ENCODE data around the gene COL6A3.

COL6A3 gene

DNA sequence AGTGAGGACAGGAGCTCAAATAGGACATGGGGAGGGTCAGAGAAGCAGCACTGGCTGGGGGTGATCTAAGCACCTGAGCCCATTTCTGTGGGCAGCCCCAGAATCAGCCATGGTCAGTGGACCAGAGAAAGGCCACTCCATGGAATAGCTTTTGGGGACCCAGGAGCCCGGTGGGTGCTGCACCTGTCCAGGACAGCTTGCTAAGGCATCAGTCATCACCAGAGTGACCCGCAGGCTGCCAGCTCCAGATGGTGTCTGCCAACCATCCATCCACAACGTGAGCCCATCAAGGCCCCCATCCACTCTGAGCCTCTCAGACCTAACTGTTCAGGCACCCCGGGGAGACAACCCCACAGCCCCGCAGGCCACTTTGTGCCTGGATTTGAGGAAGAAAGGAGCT lies 23.6 kb upstream of the COL6A3 start:
- no peak overlapping the region for H3K4me3 ChIP-seq (ENCODE audit: low read length)
- H3K9ac ChIP-seq (ENCODE audit: low read depth, low read length) = peak overlapping the region; percentile 21
- peaks cover 80% of the 10 kb centered on the region for H3K4me1 ChIP-seq (ENCODE audit: control insufficient read depth, insufficient read depth, low read length)
- H3K9me3 ChIP-seq (replicated peaks; ENCODE audit: low read length) = no peaks in the 10 kb centered on the region
- no peaks in the 10 kb centered on the region for H3K36me3 ChIP-seq (ENCODE audit: insufficient read depth, low read length)
- H3K4me2 ChIP-seq (ENCODE audit: low read length) = no peak overlapping the region
- no peaks in the 10 kb centered on the region for H3K27me3 ChIP-seq (ENCODE audit: control insufficient read depth, insufficient read depth, low read length)

DNA sequence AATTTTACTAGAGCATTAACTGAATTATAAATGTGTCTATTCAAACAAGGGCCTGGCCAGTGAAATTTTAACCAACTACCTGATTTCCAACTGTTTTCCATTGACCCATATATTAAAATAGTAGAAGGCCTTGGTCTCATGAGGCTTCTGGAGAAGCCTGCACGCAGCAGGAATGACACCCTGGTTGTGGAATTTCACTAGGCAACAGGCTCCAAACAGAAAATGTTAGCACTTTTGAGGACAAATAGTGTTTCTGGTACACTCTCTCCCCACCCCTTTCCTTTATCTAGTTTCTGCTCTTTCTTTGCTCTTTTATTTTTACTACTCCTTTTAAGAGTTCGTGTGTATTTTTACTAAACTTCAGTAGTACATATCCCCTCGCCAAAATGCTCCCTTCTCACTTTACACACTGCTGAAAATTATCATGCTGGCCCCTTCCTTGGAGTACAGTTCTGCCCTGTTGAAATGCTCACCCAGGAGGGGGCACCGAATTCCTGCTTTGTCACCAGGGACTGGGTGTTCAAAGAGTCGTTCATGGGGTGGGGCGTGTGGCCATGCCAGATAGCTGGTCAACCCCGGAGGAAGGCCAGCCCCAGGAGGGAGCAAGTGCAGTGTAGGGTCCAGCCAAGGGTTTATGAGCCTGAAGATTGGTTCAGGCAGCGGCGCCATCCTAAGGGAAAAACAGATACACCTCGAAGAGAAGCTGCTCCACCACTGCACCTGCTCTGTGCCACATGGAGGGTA lies 22.1 kb upstream of the COL6A3 start:
- H3K9ac ChIP-seq (ENCODE audit: low read depth, low read length) = peak overlapping the region; percentile 91
- H3K27me3 ChIP-seq (ENCODE audit: control insufficient read depth, insufficient read depth, low read length) = no peaks in the 10 kb centered on the region
- peaks cover 76% of the 10 kb centered on the region for H3K4me1 ChIP-seq (ENCODE audit: control insufficient read depth, insufficient read depth, low read length)
- H3K4me2 ChIP-seq (ENCODE audit: low read length) = peak overlapping the region; percentile 80
- no peaks in the 10 kb centered on the region for H3K36me3 ChIP-seq (ENCODE audit: insufficient read depth, low read length)
- H3K4me3 ChIP-seq (ENCODE audit: low read length) = no peak overlapping the region
- H3K9me3 ChIP-seq (replicated peaks; ENCODE audit: low read length) = no peaks in the 10 kb centered on the region

DNA sequence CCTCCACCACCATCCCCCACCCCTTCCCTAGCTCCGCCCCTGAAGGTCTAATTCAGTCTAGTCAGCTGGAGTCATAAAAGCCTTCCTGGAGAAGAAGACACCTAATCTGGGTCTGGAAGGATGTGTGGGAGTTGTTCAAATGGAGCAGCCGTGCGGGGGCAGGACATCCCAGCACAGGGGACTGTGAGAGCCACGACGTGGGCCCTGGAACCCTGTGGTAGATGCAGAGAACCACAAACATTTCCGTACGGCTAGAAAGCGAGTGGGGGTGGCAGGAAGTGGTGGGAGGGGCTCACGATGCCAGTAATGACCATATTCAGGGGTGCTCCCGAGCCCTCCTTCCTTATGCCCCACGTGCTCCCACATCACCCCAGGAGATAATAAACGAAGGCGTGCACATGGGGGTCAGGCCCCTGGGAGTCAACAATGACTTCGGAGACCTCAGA lies 20.9 kb upstream of the COL6A3 start:
- H3K4me2 ChIP-seq (ENCODE audit: low read length) = peak overlapping the region; percentile 80
- peak overlapping the region; percentile 63 for H3K4me3 ChIP-seq (ENCODE audit: low read length)
- H3K36me3 ChIP-seq (ENCODE audit: insufficient read depth, low read length) = peaks cover 4% of the 10 kb centered on the region
- peak overlapping the region; percentile 91 for H3K9ac ChIP-seq (ENCODE audit: low read depth, low read length)
- H3K27me3 ChIP-seq (ENCODE audit: control insufficient read depth, insufficient read depth, low read length) = no peaks in the 10 kb centered on the region
- H3K4me1 ChIP-seq (ENCODE audit: control insufficient read depth, insufficient read depth, low read length) = peaks cover 77% of the 10 kb centered on the region
- no peaks in the 10 kb centered on the region for H3K9me3 ChIP-seq (replicated peaks; ENCODE audit: low read length)

DNA sequence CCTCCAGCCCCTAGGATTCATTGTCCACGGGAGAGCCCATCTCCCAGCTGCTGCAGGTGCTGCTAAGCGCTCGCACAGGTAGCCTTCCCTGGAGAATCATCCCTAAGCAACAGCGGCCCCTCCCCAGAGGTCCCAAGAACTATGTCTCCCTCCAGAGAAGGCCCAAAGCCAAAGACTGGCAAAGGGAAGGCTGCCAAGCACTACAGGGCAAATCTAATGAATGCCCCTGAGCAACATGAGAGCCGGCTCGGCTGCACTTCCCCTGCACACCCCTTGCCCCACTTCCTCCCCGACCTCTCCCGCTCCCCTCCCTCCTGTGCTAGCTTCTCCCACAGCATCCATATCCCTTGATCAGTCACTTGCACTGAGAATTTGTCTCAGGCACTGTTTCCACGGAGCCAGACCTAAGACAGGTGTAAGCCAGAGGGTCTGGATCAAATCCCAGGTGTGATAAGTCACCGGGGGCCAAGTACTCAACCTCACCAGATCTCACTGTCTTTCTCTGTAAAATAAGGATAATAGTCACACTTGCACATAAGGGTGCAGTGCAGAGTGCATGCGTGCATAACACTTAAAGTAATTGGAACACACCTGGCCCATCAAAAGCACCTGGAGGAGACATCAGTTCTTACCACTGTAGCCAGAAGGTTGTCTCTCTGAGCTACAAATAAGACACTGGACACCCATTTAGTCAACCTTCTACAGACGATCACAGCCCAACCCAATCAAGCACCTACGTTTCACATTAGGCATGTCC lies 20.1 kb upstream of the COL6A3 start:
- Histone ChIP-seq H3K9me3 (replicated peaks; ENCODE audit: low read length) (no peaks in the 10 kb centered on the region), H3K4me3 (ENCODE audit: low read length) (peak overlapping the region; percentile 63), H3K27me3 (ENCODE audit: control insufficient read depth, insufficient read depth, low read length) (no peaks in the 10 kb centered on the region), H3K4me2 (ENCODE audit: low read length) (peak overlapping the region; percentile 80), H3K36me3 (ENCODE audit: insufficient read depth, low read length) (peaks cover 4% of the 10 kb centered on the region), H3K9ac (ENCODE audit: low read depth, low read length) (peak overlapping the region; percentile 91), H3K4me1 (ENCODE audit: control insufficient read depth, insufficient read depth, low read length) (peaks cover 83% of the 10 kb centered on the region)

DNA sequence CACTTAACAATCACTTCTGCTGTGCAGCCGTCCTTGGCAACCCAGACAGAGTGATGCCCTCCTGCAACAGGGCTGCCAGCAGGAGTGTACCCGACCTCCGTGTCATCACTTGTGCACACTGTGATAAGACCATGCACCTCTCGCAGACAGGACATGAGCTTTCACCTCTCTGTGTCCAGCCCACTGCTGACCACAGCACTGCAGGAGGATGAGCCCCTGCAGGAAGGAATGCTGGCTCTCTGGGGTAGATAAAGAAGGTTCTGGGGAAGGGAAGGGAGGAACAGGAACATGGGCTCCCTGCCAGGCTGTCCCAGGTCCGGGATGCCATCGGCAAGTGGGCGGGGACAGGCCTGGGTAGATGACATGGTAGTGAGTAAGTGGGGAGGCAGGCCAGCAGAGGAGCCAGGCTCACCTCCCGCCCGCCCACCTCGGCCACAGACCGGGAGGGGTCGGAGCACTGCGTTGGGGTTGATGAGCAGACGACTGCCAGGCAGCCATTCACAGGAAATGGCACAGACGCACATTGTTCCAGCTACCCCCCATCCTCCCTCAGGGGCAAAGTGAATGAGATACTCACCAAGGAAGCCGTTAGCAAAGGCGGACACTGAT lies 18.6 kb upstream of the COL6A3 start:
- Histone ChIP-seq H3K27me3 (ENCODE audit: control insufficient read depth, insufficient read depth, low read length) (no peaks in the 10 kb centered on the region), H3K9ac (ENCODE audit: low read depth, low read length) (peak overlapping the region; percentile 91), H3K9me3 (replicated peaks; ENCODE audit: low read length) (no peaks in the 10 kb centered on the region), H3K36me3 (ENCODE audit: insufficient read depth, low read length) (peaks cover 11% of the 10 kb centered on the region), H3K4me3 (ENCODE audit: low read length) (peak overlapping the region; percentile 63), H3K4me2 (ENCODE audit: low read length) (peak overlapping the region; percentile 80), H3K4me1 (ENCODE audit: control insufficient read depth, insufficient read depth, low read length) (peaks cover 71% of the 10 kb centered on the region)

DNA sequence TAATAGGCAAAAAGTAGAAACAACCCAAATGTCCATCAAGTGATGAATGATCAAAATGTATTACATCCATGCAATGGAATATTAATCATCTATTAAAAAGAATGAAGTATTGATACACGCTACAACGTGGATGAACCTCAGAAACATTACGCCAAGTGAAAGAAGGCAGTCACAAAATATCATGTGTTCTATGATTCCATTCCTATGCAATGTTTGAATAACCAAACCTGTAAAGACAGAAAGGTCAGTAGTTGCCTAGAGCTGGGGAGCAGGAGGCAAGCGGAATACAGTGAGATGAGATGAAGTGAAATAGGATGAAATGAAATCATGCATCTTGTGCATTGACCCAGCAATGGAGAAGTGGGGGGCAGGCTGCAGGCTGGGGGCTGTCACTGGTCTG lies 17.9 kb upstream of the COL6A3 start:
- H3K36me3 ChIP-seq (ENCODE audit: insufficient read depth, low read length) = peaks cover 13% of the 10 kb centered on the region
- H3K4me2 ChIP-seq (ENCODE audit: low read length) = peak overlapping the region; percentile 80
- peaks cover 68% of the 10 kb centered on the region for H3K4me1 ChIP-seq (ENCODE audit: control insufficient read depth, insufficient read depth, low read length)
- H3K9ac ChIP-seq (ENCODE audit: low read depth, low read length) = peak overlapping the region; percentile 91
- peak overlapping the region; percentile 56 for H3K4me3 ChIP-seq (ENCODE audit: low read length)
- no peaks in the 10 kb centered on the region for H3K27me3 ChIP-seq (ENCODE audit: control insufficient read depth, insufficient read depth, low read length)
- H3K9me3 ChIP-seq (replicated peaks; ENCODE audit: low read length) = no peaks in the 10 kb centered on the region

DNA sequence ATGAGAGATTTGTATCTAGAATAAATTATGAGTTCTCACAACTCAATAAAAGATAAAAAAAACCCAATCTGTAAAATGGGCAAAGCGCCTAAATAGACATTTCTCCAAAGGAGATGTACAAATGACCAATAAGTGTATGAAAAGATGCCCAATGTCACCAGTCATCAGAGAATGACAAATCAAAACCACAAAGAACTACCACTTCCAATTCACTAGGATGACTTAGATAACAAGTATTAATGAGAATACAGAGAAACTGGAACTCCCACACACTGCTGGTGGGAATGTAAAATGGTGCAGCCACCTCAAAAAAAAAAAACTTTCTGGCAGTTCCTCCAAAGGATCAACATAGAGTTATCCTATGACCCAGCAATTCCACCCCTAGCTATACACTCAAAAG lies 17.4 kb upstream of the COL6A3 start:
- H3K27me3 ChIP-seq (ENCODE audit: control insufficient read depth, insufficient read depth, low read length) = no peaks in the 10 kb centered on the region
- H3K9ac ChIP-seq (ENCODE audit: low read depth, low read length) = peak overlapping the region; percentile 91
- H3K4me3 ChIP-seq (ENCODE audit: low read length) = peak overlapping the region; percentile 56
- H3K4me2 ChIP-seq (ENCODE audit: low read length) = peak overlapping the region; percentile 80
- H3K4me1 ChIP-seq (ENCODE audit: control insufficient read depth, insufficient read depth, low read length) = peaks cover 65% of the 10 kb centered on the region
- no peaks in the 10 kb centered on the region for H3K9me3 ChIP-seq (replicated peaks; ENCODE audit: low read length)
- H3K36me3 ChIP-seq (ENCODE audit: insufficient read depth, low read length) = peaks cover 15% of the 10 kb centered on the region

DNA sequence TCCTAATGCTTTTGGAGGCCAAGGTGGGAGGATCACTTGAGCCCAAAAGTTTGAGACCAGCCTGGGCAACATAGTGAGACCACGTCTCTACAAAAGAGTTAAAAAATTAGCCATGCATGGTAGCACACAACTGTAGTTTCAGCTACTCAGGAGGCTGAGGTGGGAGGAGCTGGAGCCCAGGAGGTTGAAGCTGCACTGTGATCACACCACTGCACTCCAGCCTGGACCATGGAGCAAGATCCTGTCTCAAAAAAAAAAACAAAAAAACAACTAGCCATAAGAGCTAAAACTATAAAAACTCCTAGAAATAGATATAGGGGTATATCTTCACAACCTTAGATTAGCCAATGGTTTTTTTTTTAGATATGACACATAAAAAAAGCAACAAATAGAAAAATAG lies 16.9 kb upstream of the COL6A3 start:
- Histone ChIP-seq H3K36me3 (ENCODE audit: insufficient read depth, low read length) (peaks cover 16% of the 10 kb centered on the region), H3K9ac (ENCODE audit: low read depth, low read length) (peak overlapping the region; percentile 70), H3K4me1 (ENCODE audit: control insufficient read depth, insufficient read depth, low read length) (peaks cover 60% of the 10 kb centered on the region), H3K27me3 (ENCODE audit: control insufficient read depth, insufficient read depth, low read length) (no peaks in the 10 kb centered on the region), H3K9me3 (replicated peaks; ENCODE audit: low read length) (no peaks in the 10 kb centered on the region), H3K4me3 (ENCODE audit: low read length) (peak overlapping the region; percentile 14), H3K4me2 (ENCODE audit: low read length) (peak overlapping the region; percentile 15)

DNA sequence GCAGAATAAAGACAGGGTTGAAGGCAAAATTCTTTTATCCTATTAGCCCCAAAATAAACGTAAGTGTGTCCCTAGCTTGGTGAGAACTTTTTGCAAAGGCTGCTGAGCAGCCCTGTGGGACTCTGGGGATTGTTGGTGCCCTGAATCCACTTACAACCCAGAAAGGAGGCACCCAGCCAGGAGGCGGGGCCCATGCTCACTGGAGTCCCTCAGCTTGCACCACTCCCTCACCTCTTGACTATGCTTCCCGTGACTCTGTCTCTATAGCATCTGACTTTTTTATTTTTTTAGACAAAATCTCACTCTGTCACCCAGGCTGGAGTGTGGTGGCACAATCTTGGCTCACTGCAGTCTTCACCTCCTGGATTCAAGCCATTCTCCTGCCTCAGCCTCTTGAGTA lies 15.8 kb upstream of the COL6A3 start:
- H3K4me1 ChIP-seq (ENCODE audit: control insufficient read depth, insufficient read depth, low read length) = peaks cover 49% of the 10 kb centered on the region
- H3K4me2 ChIP-seq (ENCODE audit: low read length) = no peak overlapping the region
- H3K27me3 ChIP-seq (ENCODE audit: control insufficient read depth, insufficient read depth, low read length) = no peaks in the 10 kb centered on the region
- H3K4me3 ChIP-seq (ENCODE audit: low read length) = no peak overlapping the region
- H3K36me3 ChIP-seq (ENCODE audit: insufficient read depth, low read length) = peaks cover 18% of the 10 kb centered on the region
- H3K9ac ChIP-seq (ENCODE audit: low read depth, low read length) = peak overlapping the region; percentile 70
- no peaks in the 10 kb centered on the region for H3K9me3 ChIP-seq (replicated peaks; ENCODE audit: low read length)

DNA sequence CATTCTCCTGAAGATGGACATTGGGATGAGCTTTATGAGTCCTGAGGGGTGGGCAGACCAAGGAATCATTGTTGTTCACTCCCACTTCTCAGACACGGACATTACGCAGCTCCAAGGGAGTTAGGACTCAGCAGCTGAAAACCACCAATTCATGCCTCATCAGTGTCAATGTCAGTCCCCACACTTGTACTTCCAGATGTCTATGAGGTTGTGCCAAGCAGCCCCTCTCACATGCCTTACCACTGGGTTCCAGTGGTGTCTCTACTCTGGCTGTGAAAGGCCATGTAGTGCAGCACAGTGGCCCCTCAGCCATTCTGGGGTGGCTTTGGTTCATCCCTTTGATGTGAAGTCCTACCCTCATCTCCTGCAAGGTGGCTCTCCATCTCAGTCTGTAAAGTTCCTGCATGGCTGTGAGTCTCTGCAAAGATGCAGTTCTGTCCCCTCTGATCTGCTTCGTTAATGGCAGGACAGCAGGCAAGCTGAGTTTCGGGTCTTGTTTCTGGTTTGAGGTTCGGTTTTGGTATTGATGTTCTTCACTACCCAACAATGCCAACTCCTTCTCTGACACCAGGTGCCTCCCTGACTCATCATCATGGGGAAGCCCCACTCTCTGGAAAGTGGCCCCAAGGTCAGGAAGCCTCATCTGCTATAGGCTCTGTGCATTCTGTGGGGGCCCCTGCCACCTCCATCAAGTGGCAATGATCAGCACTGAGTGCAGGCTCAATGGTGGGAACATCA lies 14.0 kb upstream of the COL6A3 start:
- H3K4me2 ChIP-seq (ENCODE audit: low read length) = no peak overlapping the region
- peaks cover 38% of the 10 kb centered on the region for H3K4me1 ChIP-seq (ENCODE audit: control insufficient read depth, insufficient read depth, low read length)
- H3K27me3 ChIP-seq (ENCODE audit: control insufficient read depth, insufficient read depth, low read length) = no peaks in the 10 kb centered on the region
- H3K9ac ChIP-seq (ENCODE audit: low read depth, low read length) = no peak overlapping the region
- peaks cover 34% of the 10 kb centered on the region for H3K36me3 ChIP-seq (ENCODE audit: insufficient read depth, low read length)
- no peak overlapping the region for H3K4me3 ChIP-seq (ENCODE audit: low read length)
- no peaks in the 10 kb centered on the region for H3K9me3 ChIP-seq (replicated peaks; ENCODE audit: low read length)

DNA sequence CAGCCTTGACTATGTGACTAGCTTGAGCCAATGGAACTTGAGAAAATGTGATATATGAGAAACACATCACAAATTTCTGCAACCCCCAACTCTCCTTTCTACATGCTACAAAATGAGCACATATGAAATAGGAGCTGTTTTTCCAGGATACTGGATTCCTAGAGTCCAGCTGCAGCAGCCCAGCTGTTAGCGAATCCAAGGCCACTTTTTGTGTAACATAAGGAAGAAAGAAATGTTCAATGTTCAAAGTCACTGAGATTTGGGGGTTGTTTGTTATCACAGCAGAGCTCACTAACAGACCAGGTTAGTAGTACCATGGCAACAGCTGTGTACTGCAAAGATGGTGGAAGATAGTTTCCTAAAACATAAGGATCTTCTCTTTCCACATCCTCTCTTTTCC lies 12.6 kb upstream of the COL6A3 start:
- no peak overlapping the region for H3K4me2 ChIP-seq (ENCODE audit: low read length)
- H3K27me3 ChIP-seq (ENCODE audit: control insufficient read depth, insufficient read depth, low read length) = no peaks in the 10 kb centered on the region
- peaks cover 35% of the 10 kb centered on the region for H3K4me1 ChIP-seq (ENCODE audit: control insufficient read depth, insufficient read depth, low read length)
- no peak overlapping the region for H3K9ac ChIP-seq (ENCODE audit: low read depth, low read length)
- H3K4me3 ChIP-seq (ENCODE audit: low read length) = no peak overlapping the region
- H3K36me3 ChIP-seq (ENCODE audit: insufficient read depth, low read length) = peaks cover 47% of the 10 kb centered on the region
- no peaks in the 10 kb centered on the region for H3K9me3 ChIP-seq (replicated peaks; ENCODE audit: low read length)
